Liver (tissue), 9 donors: ENCODE measurements around the gene UQCRFS1. TPM values are rescaled to one million over a fixed set of nuclear protein-coding genes. Genes with fewer than 3 reads are reported as not detected.

Experiments used
- DNase-seq: peaks from one replicate; pipeline ENCODE4 v3.0.0-alpha.2; 2017; ENCODE audit warnings: low spot score
- H3K27ac ChIP-seq, 2 donors: one replicate each; pipeline ENCODE4 v1.7.0; 2013; ENCODE audit warnings: inconsistent platforms in 2 of 2, low read length in 2 of 2, control low read depth in 1 of 2, low read depth in 1 of 2, mild to moderate bottlenecking in 1 of 2
- H3K27me3 ChIP-seq, 4 donors: one replicate each; pipeline versions ENCODE4 v1.6.1 to v1.7.0; 2013; ENCODE audit warnings: low read length in 3 of 4, inconsistent platforms in 1 of 4, mild to moderate bottlenecking in 1 of 4, moderate library complexity in 1 of 4; ENCODE audit not compliant: control insufficient read depth in 4 of 4, insufficient read depth in 4 of 4
- H3K36me3 ChIP-seq, 4 donors: one replicate each; pipeline versions ENCODE4 v1.6.1 to v1.7.0; 2013; ENCODE audit warnings: low read length in 3 of 4, mild to moderate bottlenecking in 3 of 4, low read depth in 1 of 4, moderate library complexity in 1 of 4; ENCODE audit not compliant: control insufficient read depth in 4 of 4, insufficient read depth in 3 of 4
- H3K4me1 ChIP-seq, 4 donors: one replicate each; pipeline versions ENCODE4 v1.6.1 to v1.7.0; 2013; ENCODE audit warnings: low read length in 3 of 4, mild to moderate bottlenecking in 3 of 4, moderate library complexity in 1 of 4; ENCODE audit not compliant: control insufficient read depth in 4 of 4, insufficient read depth in 4 of 4
- H3K4me3 ChIP-seq, 3 donors: one replicate each; pipeline versions ENCODE4 v1.6.1 to v1.7.0; 2013; ENCODE audit warnings: low read length in 3 of 3, control low read depth in 1 of 3, low read depth in 1 of 3, mild to moderate bottlenecking in 1 of 3
- H3K9ac ChIP-seq, 2 donors: one replicate each; pipeline ENCODE4 v1.7.0; 2013; ENCODE audit warnings: low read length in 2 of 2, mild to moderate bottlenecking in 2 of 2, moderate library complexity in 2 of 2, control low read depth in 1 of 2, low read depth in 1 of 2
- H3K9me3 ChIP-seq, 4 donors: one replicate each; pipeline versions ENCODE4 v1.6.1 to v1.7.0; 2013; ENCODE audit warnings: low read length in 3 of 4; ENCODE audit not compliant: control insufficient read depth in 4 of 4
- ATF3 ChIP-seq: IDR thresholded peaks from 2 replicates; pipeline ENCODE4 v1.6.1; 2016; ENCODE audit warnings: antibody characterized with exemption
- EGR1 ChIP-seq, 2 donors: IDR thresholded peaks; 2 replicates each; pipeline ENCODE4 v1.6.1; 2016 to 2018; ENCODE audit warnings: antibody characterized with exemption in 2 of 2, low read depth in 2 of 2
- FOXA1 ChIP-seq: IDR thresholded peaks from 2 replicates; pipeline ENCODE4 v1.6.1; 2016; ENCODE audit warnings: antibody characterized with exemption
- FOXA2 ChIP-seq: IDR thresholded peaks from 2 replicates; pipeline ENCODE4 v1.6.1; 2016; ENCODE audit warnings: antibody characterized with exemption
- GABPA ChIP-seq, 2 donors: IDR thresholded peaks in 1 of 2; conservative IDR thresholded peaks in 1 of 2; 2 replicates each; pipeline ENCODE4 v1.6.1; 2016; ENCODE audit warnings: antibody characterized with exemption in 2 of 2, mild to moderate bottlenecking in 1 of 2, moderate library complexity in 1 of 2
- HNF4A ChIP-seq, 2 donors: conservative IDR thresholded peaks; 2 replicates each; pipeline ENCODE4 v1.6.1; 2016; ENCODE audit warnings: antibody characterized with exemption in 2 of 2, mild to moderate bottlenecking in 2 of 2
- HNF4G ChIP-seq: IDR thresholded peaks from 2 replicates; pipeline ENCODE4 v1.6.1; 2016; ENCODE audit warnings: antibody characterized with exemption
- JUND ChIP-seq, 2 donors: IDR thresholded peaks; 2 replicates each; pipeline ENCODE4 v1.6.1; 2016; ENCODE audit warnings: antibody characterized with exemption in 2 of 2
- MAX ChIP-seq: IDR thresholded peaks from 2 replicates; pipeline ENCODE4 v1.6.1; 2016; ENCODE audit warnings: antibody characterized with exemption
- NR2F2 ChIP-seq: IDR thresholded peaks from 2 replicates; pipeline ENCODE4 v1.6.1; 2016; ENCODE audit warnings: antibody characterized with exemption
- RAD21 ChIP-seq, 2 donors: IDR thresholded peaks; 2 replicates each; pipeline ENCODE4 v1.6.1; 2016; ENCODE audit warnings: antibody characterized with exemption in 2 of 2, mild to moderate bottlenecking in 2 of 2
- REST ChIP-seq: IDR thresholded peaks from 2 replicates; pipeline ENCODE4 v1.6.1; 2016; ENCODE audit warnings: antibody characterized with exemption, mild to moderate bottlenecking
- RXRA ChIP-seq, 2 donors: IDR thresholded peaks; 2 replicates each; pipeline ENCODE4 v1.6.1; 2017 to 2018; ENCODE audit warnings: antibody characterized with exemption in 2 of 2, mild to moderate bottlenecking in 1 of 2
- SP1 ChIP-seq: IDR thresholded peaks from 2 replicates; pipeline ENCODE4 v1.6.1; 2018; ENCODE audit warnings: antibody characterized with exemption, mild to moderate bottlenecking
- TAF1 ChIP-seq: conservative IDR thresholded peaks from 2 replicates; pipeline ENCODE4 v1.6.1; 2016; ENCODE audit warnings: antibody characterized with exemption, mild to moderate bottlenecking
- YY1 ChIP-seq: IDR thresholded peaks from 2 replicates; pipeline ENCODE4 v1.6.1; 2016; ENCODE audit warnings: antibody characterized with exemption, mild to moderate bottlenecking
- ZBTB33 ChIP-seq: IDR thresholded peaks from 2 replicates; pipeline ENCODE4 v1.6.1; 2016; ENCODE audit warnings: antibody characterized with exemption
- WGBS: extraction: QIAGEN DNeasy Blood & Tissue Kit; methylation state at CpG from one replicate; pipeline ENCODE4 v1.1.7; 2013; 5-methylcytosine and 5-hydroxymethylcytosine counted together
- polyA plus RNA-seq, 2 donors: library from polyadenylated mRNA; stranded (reverse) in 1 of 2; unstranded in 1 of 2; fragments of 200-250 nt in 1 of 2; fragments of >200 nt in 1 of 2; fragmentation: Nextera tagmentation in 1 of 2; extraction: Ambion mirVana in 1 of 2; gene quantifications; one replicate each; pipeline versions ENCODE4 v1.2.1 to v1.2.3, GENCODE V29; 2013 to 2015
- total RNA-seq, 2 donors: library from RNA; depleted of rRNA; stranded (reverse); fragments of >200 nt; gene quantifications; one replicate each; pipeline ENCODE4 v1.2.3, GENCODE V29; 2014
- donor health status: healthy.
- donor health status: healthy.
- donor health status: healthy.
- donor health status: healthy.
- donor health status: healthy.

The UQCRFS1 gene
- total and polyA plus RNA-seq, 4 donors, result 19.1 to 71.2 (median 32.7) TPM

- no peak overlapping the region for H3K4me3 ChIP-seq
- TF ChIP-seq FOXA1 (no peak), HNF4G (no peak), FOXA2 (no peak), TAF1 (no peak), REST (no peak), NR2F2 (no peak), HNF4A (conservative IDR thresholded peaks at IDR 0.05) (no peak), SP1 (no peak), GABPA (IDR thresholded peaks at IDR 0.05 in 1 of 2, conservative IDR thresholded peaks at IDR 0.05 in 1 of 2) (no peak)
- H3K4me1 ChIP-seq, result no peaks in the 10 kb centered on the region
- no peak overlapping the region for H3K9ac ChIP-seq
- H3K27me3 ChIP-seq, result no peaks in the 10 kb centered on the region
- H3K36me3 ChIP-seq, result no peaks in the 10 kb centered on the region
- no peak for DNase-seq
- 54% methylated on average over 9 of the region's 9 CpGs for WGBS
- H3K9me3 ChIP-seq, result no peaks in the 10 kb centered on the region
- H3K27ac ChIP-seq, result no peak overlapping the region
These were observed 35.4 kb upstream of the UQCRFS1 start for GRCh38 chr19:29248332-29248844.

GRCh38 chr19:29247872-29248271 is 34.9 kb upstream of the UQCRFS1 start:
- no peak for DNase-seq
- TF ChIP-seq MAX, result no peak
- no peak for TF ChIP-seq ZBTB33
- TF ChIP-seq HNF4A (conservative IDR thresholded peaks at IDR 0.05), result no peak
- no peak for TF ChIP-seq RAD21 (IDR thresholded peaks at IDR 0.05)
- Histone ChIP-seq H3K27ac (no peak overlapping the region), H3K27me3 (no peaks in the 10 kb centered on the region), H3K9ac (no peak overlapping the region), H3K36me3 (no peaks in the 10 kb centered on the region), H3K4me3 (no peak overlapping the region), H3K4me1 (no peaks in the 10 kb centered on the region), H3K9me3 (no peaks in the 10 kb centered on the region)
- 19% methylated on average over 9 of the region's 9 CpGs for WGBS

GRCh38 chr19:29247471-29247870 is 34.5 kb upstream of the UQCRFS1 start:
- no peak overlapping the region for H3K9ac ChIP-seq
- H3K4me3 ChIP-seq, result no peak overlapping the region
- H3K27me3 ChIP-seq, result no peaks in the 10 kb centered on the region
- TF ChIP-seq HNF4G (no peak), SP1 (no peak), ZBTB33 (no peak), HNF4A (conservative IDR thresholded peaks at IDR 0.05) (no peak), FOXA1 (no peak), MAX (no peak), TAF1 (no peak), JUND (IDR thresholded peaks at IDR 0.05) (no peak), FOXA2 (no peak), YY1 (no peak), ATF3 (no peak), RXRA (IDR thresholded peaks at IDR 0.05) (no peak), EGR1 (IDR thresholded peaks at IDR 0.05; ENCODE audit: low read depth in 2 of 2) (no peak), NR2F2 (no peak)

More at GRCh38 chr19:29247471-29247870, 34.5 kb upstream of the UQCRFS1 start:
- no peaks in the 10 kb centered on the region for H3K9me3 ChIP-seq
- H3K27ac ChIP-seq, result no peak overlapping the region
- no peaks in the 10 kb centered on the region for H3K36me3 ChIP-seq
- DNase-seq, result no peak
- H3K4me1 ChIP-seq, result no peaks in the 10 kb centered on the region
- 62% methylated on average over 9 of the region's 9 CpGs for WGBS
